Endodermal cell (in vitro differentiated cells): Measurements from ENCODE around the gene BNIP2. TPM values are rescaled to one million over a fixed set of nuclear protein-coding genes. Genes with fewer than 3 reads are reported as not detected.

ENCODE experiments used
- DNase-seq: peaks from one replicate; pipeline ENCODE4 v3.0.0-alpha.2; 2017
- H3K27ac ChIP-seq: 2 replicates; pipeline ENCODE4 v1.5.1; 2013; ENCODE audit warnings: mild to moderate bottlenecking, low read depth, low read length, moderate library complexity
- H3K27me3 ChIP-seq: 2 replicates; pipeline ENCODE4 v1.6.1; 2013; ENCODE audit warnings: mild to moderate bottlenecking, low read length, moderate library complexity; ENCODE audit not compliant: insufficient read depth, control insufficient read depth, poor library complexity, severe bottlenecking
- H3K36me3 ChIP-seq: 2 replicates; pipeline ENCODE4 v1.7.0; 2013; ENCODE audit warnings: mild to moderate bottlenecking, low read length, moderate library complexity; ENCODE audit not compliant: control insufficient read depth, insufficient read depth
- H3K4me1 ChIP-seq: one replicate; pipeline ENCODE4 v1.7.0; 2013; ENCODE audit warnings: low read length; ENCODE audit not compliant: control insufficient read depth, insufficient read depth
- H3K4me3 ChIP-seq: 2 replicates; pipeline ENCODE4 v1.5.1; 2013; ENCODE audit warnings: mild to moderate bottlenecking, low read length, moderate library complexity
- H3K9ac ChIP-seq: 2 replicates; pipeline ENCODE4 v1.6.1; 2013; ENCODE audit warnings: mild to moderate bottlenecking, low read length, moderate library complexity; ENCODE audit not compliant: poor library complexity, severe bottlenecking; ENCODE audit errors: extremely low read depth
- H3K9me3 ChIP-seq: 2 replicates; pipeline ENCODE4 v1.6.1; 2013; ENCODE audit warnings: mild to moderate bottlenecking, low read length, moderate library complexity; ENCODE audit not compliant: control insufficient read depth
- H3K27ac Mint-ChIP-seq: 2 replicates; pipeline ENCODE4 v1.8.0; 2020; ENCODE audit warnings: mixed read lengths
- H3K27me3 Mint-ChIP-seq: 2 replicates; pipeline ENCODE4 v1.8.0; 2021; ENCODE audit warnings: mild to moderate bottlenecking, mixed read lengths; ENCODE audit not compliant: insufficient read depth
- H3K36me3 Mint-ChIP-seq: 2 replicates; pipeline ENCODE4 v1.8.0; 2020; ENCODE audit warnings: low read depth, mixed read lengths
- H3K4me1 Mint-ChIP-seq: 2 replicates; pipeline ENCODE4 v1.8.0; 2020; ENCODE audit warnings: mixed read lengths
- H3K4me3 Mint-ChIP-seq: 2 replicates; pipeline ENCODE4 v1.8.0; 2020; ENCODE audit warnings: mild to moderate bottlenecking, moderate library complexity, mixed read lengths
- H3K9me3 Mint-ChIP-seq: 2 replicates; pipeline ENCODE4 v1.8.0; 2020; ENCODE audit warnings: mild to moderate bottlenecking, mixed read lengths
- CTCF ChIP-seq: fragments of 200-600 bp; sonication (generic); conservative IDR thresholded peaks from 2 replicates; pipeline ENCODE4 v1.5.0; 2021; ENCODE audit warnings: antibody characterized with exemption, mild to moderate bottlenecking
- WGBS, 2 experiments: methylation state at CpG; one replicate each; pipeline versions ENCODE4 v1.1.5 to v1.1.7; 2013; ENCODE audit warnings: missing lambda C conversion rate in 2 of 2, mixed read lengths in 1 of 2; ENCODE audit not compliant: insufficient coverage in 1 of 2, insufficient read length in 1 of 2; 5-methylcytosine and 5-hydroxymethylcytosine counted together
- total RNA-seq, 2 donors: library from RNA; stranded (reverse); fragmentation: NEBNext Ultra II Directional in 1 of 2; extraction: Animal tissue kit (Norgen Biotek cat#: 25700) in 1 of 2; gene quantifications; 2 replicates in 1 of 2; 3 replicates in 1 of 2; pipeline ENCODE4 v1.2.1, GENCODE V29; 2021

Gene BNIP2
- total RNA-seq, 2 donors from 2014 or later, result 52.3 to 52.6 TPM

GRCh38 chr15:59711451-59712243, 22.5 kb upstream of the BNIP2 start:
- no peaks in the 10 kb centered on the region for H3K36me3 Mint-ChIP-seq
- H3K4me1 ChIP-seq, result peaks cover 8% of the 10 kb centered on the region
- H3K27ac ChIP-seq, result no peak overlapping the region
- peaks cover 11% of the 10 kb centered on the region for H3K9me3 Mint-ChIP-seq
- 50 to 71% methylated on average over 1 to 4 of the region's 4 CpGs for WGBS, 2 experiments
- peaks cover 22% of the 10 kb centered on the region for H3K4me1 Mint-ChIP-seq
- H3K36me3 ChIP-seq, result no peaks in the 10 kb centered on the region
- H3K9ac ChIP-seq, result no peak overlapping the region
- H3K27me3 Mint-ChIP-seq, result no peaks in the 10 kb centered on the region
- H3K4me3 ChIP-seq, result peak overlapping the region; percentile 13
- no peaks in the 10 kb centered on the region for H3K27me3 ChIP-seq
- no peak for DNase-seq
- no peak overlapping the region for H3K4me3 Mint-ChIP-seq
- no peak for TF ChIP-seq CTCF
- H3K9me3 ChIP-seq, result peaks cover 9% of the 10 kb centered on the region
- peak overlapping the region; percentile 24 for H3K27ac Mint-ChIP-seq

- Histone ChIP-seq H3K4me1 (peaks cover 16% of the 10 kb centered on the region), H3K27ac (no peak overlapping the region), H3K27me3 (no peaks in the 10 kb centered on the region), H3K9me3 (peaks cover 9% of the 10 kb centered on the region), H3K36me3 (no peaks in the 10 kb centered on the region), H3K4me3 (no peak overlapping the region), H3K9ac (no peak overlapping the region)
- Mint-ChIP-seq H3K36me3 (no peaks in the 10 kb centered on the region), H3K27ac (no peak overlapping the region), H3K27me3 (no peaks in the 10 kb centered on the region), H3K4me1 (peaks cover 47% of the 10 kb centered on the region), H3K4me3 (no peak overlapping the region), H3K9me3 (peaks cover 11% of the 10 kb centered on the region)
- no peak for TF ChIP-seq CTCF
- 86 to 100% methylated on average over 3 to 4 of the region's 4 CpGs for WGBS, 2 experiments
- no peak for DNase-seq
Observed at GRCh38 chr15:59707619-59708018, 18.5 kb upstream of the BNIP2 start.

GRCh38 chr15:59703979-59704796, 15.1 kb upstream of the BNIP2 start:
- H3K4me3 ChIP-seq, result no peak overlapping the region
- Mint-ChIP-seq H3K9me3 (peaks cover 11% of the 10 kb centered on the region), H3K36me3 (no peaks in the 10 kb centered on the region), H3K27me3 (no peaks in the 10 kb centered on the region), H3K27ac (no peak overlapping the region), H3K4me1 (peaks cover 50% of the 10 kb centered on the region), H3K4me3 (no peak overlapping the region)
- no peaks in the 10 kb centered on the region for H3K36me3 ChIP-seq
- WGBS, 2 experiments, result 83% methylated on average over 2 to 5 of the region's 6 CpGs
- H3K27ac ChIP-seq, result no peak overlapping the region
- H3K27me3 ChIP-seq, result no peaks in the 10 kb centered on the region
- no peak for DNase-seq
- H3K9me3 ChIP-seq, result peaks cover 9% of the 10 kb centered on the region
- TF ChIP-seq CTCF, result no peak
- H3K4me1 ChIP-seq, result peaks cover 10% of the 10 kb centered on the region
- no peak overlapping the region for H3K9ac ChIP-seq
